Panc1 (cell line): ENCODE data around the gene ASTE1.

Experiments
- CTCF ChIP-seq: fragments of 450-650 bp; IDR thresholded peaks from 2 replicates; pipeline ENCODE4 v1.5.1; 2017; ENCODE audit warnings: mild to moderate bottlenecking
- POLR2AphosphoS5 ChIP-seq: IDR thresholded peaks from 2 replicates; pipeline ENCODE4 v1.6.1; 2012; ENCODE audit warnings: mild to moderate bottlenecking, low read depth, low read length, moderate library complexity
- REST ChIP-seq, 2 experiments: IDR thresholded peaks; 2 replicates each; pipeline ENCODE4 v1.6.1; 2011 to 2012; ENCODE audit warnings: low read depth in 2 of 2, control low read depth in 1 of 2, low read length in 1 of 2, mild to moderate bottlenecking in 1 of 2, moderate library complexity in 1 of 2; ENCODE audit not compliant: insufficient read depth in 1 of 2

DNA sequence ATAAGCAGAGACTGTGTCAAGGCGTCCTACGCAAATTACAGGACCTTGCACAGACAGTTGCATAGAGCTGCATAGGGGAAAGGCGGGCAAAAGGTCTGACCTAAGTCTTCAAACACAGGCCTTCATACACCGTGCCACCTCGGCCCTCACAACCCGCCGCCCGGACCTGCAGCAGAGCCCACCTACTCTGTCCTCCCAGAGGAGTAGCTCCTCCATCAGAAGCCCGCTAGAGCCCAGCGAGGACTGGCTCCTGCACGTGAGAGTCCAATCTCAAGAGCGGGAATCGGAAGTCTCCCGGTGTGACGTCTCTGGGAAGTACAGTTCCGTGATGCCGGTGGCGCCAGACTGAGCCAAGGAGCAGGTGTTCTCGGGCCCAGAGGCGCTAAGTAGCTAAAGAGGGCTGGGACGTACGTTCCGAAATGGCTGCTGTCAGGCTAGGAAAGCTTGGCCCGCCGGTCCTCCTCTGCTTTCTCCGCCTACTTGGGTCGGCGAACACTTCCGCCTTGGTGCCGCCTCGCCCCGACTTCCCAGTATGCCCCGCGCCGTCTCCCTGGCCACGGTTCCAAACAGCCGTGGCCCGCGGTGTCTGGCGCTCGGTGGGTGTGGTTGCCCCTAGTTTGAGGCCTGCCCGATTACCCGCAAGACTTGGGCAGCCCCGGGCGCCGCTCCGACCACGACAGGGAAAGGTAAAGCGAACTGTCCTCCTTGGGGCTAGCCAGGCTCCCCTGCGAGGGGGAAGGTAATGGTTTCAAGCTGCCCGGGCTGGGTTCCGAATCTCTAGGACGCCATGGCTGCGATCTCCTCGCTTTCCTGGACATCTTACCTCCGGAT is at the start of gene ASTE1, which contains the start of gene NEK11:
- no peak for TF ChIP-seq CTCF
- peak; percentile 88 for TF ChIP-seq POLR2AphosphoS5
- TF ChIP-seq REST (IDR thresholded peaks at IDR 0.05; ENCODE audit: insufficient read depth in 1 of 2, low read depth in 2 of 2, low read length in 1 of 2): no peak
